SU-DHL-6 (cell line): ENCODE results near the gene TMEM258.
A peak's percentile ranks its signal among the peaks of the same experiment; 100 is the strongest.

ENCODE experiments used
- H2AFZ ChIP-seq: fragments of 200-600 bp; sonication (generic); 2 replicates; pipeline ENCODE4 v1.6.1; 2014; ENCODE audit warnings: low read depth, mild to moderate bottlenecking, moderate library complexity, mixed read lengths, antibody characterized with exemption, low read length; ENCODE audit not compliant: severe bottlenecking
- H3F3A ChIP-seq: fragments of 200-600 bp; shearing (Covaris generic); 2 replicates; pipeline ENCODE4 v1.6.0; 2016; ENCODE audit warnings: antibody characterized with exemption, mild to moderate bottlenecking; ENCODE audit not compliant: insufficient read depth
- H3K27ac ChIP-seq: fragments of 200-600 bp; sonication (generic); 2 replicates; pipeline ENCODE4 v1.5.1; 2016; ENCODE audit warnings: low read depth, mild to moderate bottlenecking, low read length, moderate library complexity, mixed read lengths
- H3K27me3 ChIP-seq: fragments of 200-600 bp; sonication (generic), shearing (Covaris generic); 2 replicates; pipeline ENCODE4 v1.6.0; 2014; ENCODE audit warnings: mild to moderate bottlenecking, low read length
- H3K36me3 ChIP-seq: fragments of 200-600 bp; sonication (generic); 2 replicates; pipeline ENCODE4 v1.6.1; 2014; ENCODE audit warnings: mild to moderate bottlenecking, low read length, mixed read lengths
- H3K4me2 ChIP-seq: fragments of 300-600, 200-600 bp; shearing (Covaris generic), sonication (generic); 2 replicates; pipeline ENCODE4 v1.6.0; 2014; ENCODE audit warnings: low read length, low read depth, mild to moderate bottlenecking; ENCODE audit not compliant: poor library complexity, severe bottlenecking
- H3K4me3 ChIP-seq: fragments of 200-600 bp; sonication (generic); 2 replicates; pipeline ENCODE4 v1.5.1; 2014; ENCODE audit warnings: antibody characterized with exemption, low read length, mild to moderate bottlenecking, mixed read lengths; ENCODE audit not compliant: insufficient read depth, poor library complexity, severe bottlenecking
- H3K79me2 ChIP-seq: fragments of 200-600 bp; sonication (generic); 2 replicates; pipeline ENCODE4 v1.6.1; 2014; ENCODE audit warnings: mild to moderate bottlenecking, low read length, moderate library complexity; ENCODE audit not compliant: insufficient read depth
- H3K9ac ChIP-seq: fragments of 200-600 bp; sonication (generic); 2 replicates; pipeline ENCODE4 v1.7.0; 2014; ENCODE audit warnings: mild to moderate bottlenecking, low read length
- H3K9me2 ChIP-seq: fragments of 200-600 bp; sonication (generic); replicated peaks from 2 replicates; pipeline ENCODE4 v1.6.1; 2014; ENCODE audit warnings: low read length; ENCODE audit not compliant: insufficient read depth
- H3K9me3 ChIP-seq: fragments of 200-600 bp; sonication (generic); 2 replicates; pipeline ENCODE4 v1.6.1; 2014; ENCODE audit warnings: low read length, mixed read lengths; ENCODE audit not compliant: insufficient read depth
- H4K20me1 ChIP-seq: fragments of 200-600 bp; sonication (generic); 2 replicates; pipeline ENCODE4 v1.6.1; 2014; ENCODE audit warnings: low read depth, mild to moderate bottlenecking, antibody characterized with exemption, low read length, moderate library complexity, mixed read lengths
- CTCF ChIP-seq: fragments of 200-600 bp; sonication (generic); IDR thresholded peaks from one replicate; pipeline ENCODE4 v1.5.1; 2017; ENCODE audit warnings: antibody characterized with exemption, mild to moderate bottlenecking, low read length, moderate library complexity; ENCODE audit not compliant: insufficient read depth, poor library complexity, severe bottlenecking
- EZH2phosphoT487 ChIP-seq: fragments of 200-600 bp; sonication (generic), shearing (Covaris generic); conservative IDR thresholded peaks from 2 replicates; pipeline ENCODE4 v1.6.1; 2018; ENCODE audit warnings: mild to moderate bottlenecking, antibody characterized with exemption, low read length, moderate library complexity, mixed read lengths

Gene TMEM258

DNA sequence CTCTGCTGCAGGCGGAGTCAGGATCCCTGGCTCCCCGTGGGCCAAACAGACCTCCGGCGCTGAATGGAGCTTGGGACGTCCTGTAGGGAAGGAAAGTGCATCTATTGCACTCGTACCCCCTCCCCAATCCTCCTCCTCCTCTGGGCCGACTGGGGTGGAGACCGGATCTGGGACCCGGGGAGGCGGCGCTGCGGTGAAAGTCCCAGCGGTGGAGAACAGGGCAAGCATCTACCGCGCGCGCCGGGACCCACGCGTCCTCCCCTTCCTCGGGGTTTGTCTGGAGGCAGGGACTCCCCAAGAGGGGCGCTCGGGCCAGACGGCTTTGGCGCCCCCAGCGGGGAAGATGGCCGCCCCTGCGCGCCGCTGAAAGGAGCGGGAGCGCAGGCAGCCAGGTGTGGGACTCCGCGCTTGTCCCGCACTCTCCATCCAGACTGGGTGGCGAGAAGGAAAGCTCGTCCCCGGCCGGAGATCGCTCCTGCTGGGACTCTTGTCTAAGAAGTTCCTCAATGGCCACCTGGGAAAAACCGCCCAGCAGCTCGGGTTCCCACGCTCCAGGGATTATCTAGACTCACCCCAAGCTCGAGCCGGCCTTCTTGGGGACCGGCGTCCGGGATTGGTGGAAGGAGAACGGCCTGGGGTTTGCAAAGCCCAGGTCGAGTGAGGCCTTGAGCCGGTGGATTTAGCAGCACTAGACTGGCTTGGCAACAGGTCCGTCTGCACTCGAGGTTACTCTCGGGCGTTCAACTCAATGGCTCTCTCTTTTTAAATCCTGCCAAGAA is 36.4 kb upstream of the TMEM258 start:
- 0 out of 2 replicates have a peak, but pooled peaks cover 5% of the 10 kb centered on the region for H3F3A ChIP-seq
- H3K9me2 ChIP-seq = no peaks in the 10 kb centered on the region
- TF ChIP-seq CTCF (peak; percentile 60), EZH2phosphoT487 (no peak)
- H3K36me3 ChIP-seq = no peaks in the 10 kb centered on the region
- peak overlapping the region; percentile 59 for H3K4me3 ChIP-seq
- no peak overlapping the region for H2AFZ ChIP-seq
- peak overlapping the region; percentile 75 for H3K27ac ChIP-seq
- H3K79me2 ChIP-seq = peaks cover 33% of the 10 kb centered on the region
- no peaks in the 10 kb centered on the region for H3K9me3 ChIP-seq
- H3K27me3 ChIP-seq = no peaks in the 10 kb centered on the region
- H3K4me2 ChIP-seq = peak overlapping the region; percentile 84
- H3K9ac ChIP-seq = peak overlapping the region; percentile 81
- no peaks in the 10 kb centered on the region for H4K20me1 ChIP-seq

- peaks cover 33% of the 10 kb centered on the region for H3K79me2 ChIP-seq
- peak overlapping the region; percentile 81 for H3K9ac ChIP-seq
- no peaks in the 10 kb centered on the region for H3K9me3 ChIP-seq
- H3K9me2 ChIP-seq = no peaks in the 10 kb centered on the region
- H3K36me3 ChIP-seq = no peaks in the 10 kb centered on the region
- H4K20me1 ChIP-seq = no peaks in the 10 kb centered on the region
- H2AFZ ChIP-seq = no peak overlapping the region
- H3K27me3 ChIP-seq = no peaks in the 10 kb centered on the region
- peak overlapping the region; percentile 84 for H3K4me2 ChIP-seq
- H3K27ac ChIP-seq = peak overlapping the region; percentile 75
- no peak for TF ChIP-seq EZH2phosphoT487
- no peak for TF ChIP-seq CTCF
- H3K4me3 ChIP-seq = peak overlapping the region; percentile 59
- H3F3A ChIP-seq = 0 out of 2 replicates have a peak, but pooled peaks cover 5% of the 10 kb centered on the region
These were observed 35.9 kb upstream of the TMEM258 start for GRCh38 chr11:61828379-61828628.

DNA sequence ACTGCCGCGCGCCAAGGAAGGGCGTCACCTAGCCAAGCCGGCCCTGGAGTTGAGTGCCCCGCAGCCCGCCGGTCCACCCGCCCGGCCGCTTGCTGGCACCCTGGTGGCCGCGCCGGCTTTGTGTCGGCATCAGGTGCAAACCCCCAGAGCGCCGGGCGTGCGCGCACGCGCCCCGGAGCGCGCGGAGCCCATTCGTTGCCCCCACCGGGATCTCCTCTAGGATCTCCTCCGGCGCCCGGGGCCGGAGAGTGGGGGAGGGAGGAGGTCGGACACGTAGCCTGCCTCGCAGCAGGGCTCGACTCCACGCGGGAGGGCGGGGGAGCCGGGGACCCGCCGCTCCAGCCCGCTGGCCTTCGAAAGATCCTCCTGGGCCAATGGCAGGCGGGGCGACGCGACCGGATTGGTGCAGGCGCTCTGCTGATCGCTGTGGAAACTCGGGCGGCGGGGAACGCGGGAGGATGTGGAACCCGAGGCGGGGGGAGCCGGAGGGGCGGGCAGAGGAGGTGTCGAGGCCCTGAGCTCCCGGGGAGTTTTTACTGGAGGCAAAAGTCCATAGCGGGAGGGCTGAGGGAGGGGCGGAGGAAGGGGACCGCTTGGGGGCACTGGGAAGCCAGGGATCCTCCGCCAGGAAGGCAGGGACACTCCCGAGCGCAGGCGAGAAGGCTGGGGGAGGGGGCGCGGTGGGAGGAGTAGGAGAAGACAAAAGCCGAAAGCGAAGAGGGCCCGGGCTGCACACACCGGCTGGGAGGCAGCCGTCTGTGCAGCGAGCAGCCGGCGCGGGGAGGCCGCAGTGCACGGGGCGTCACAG is 35.4 kb upstream of the TMEM258 start, which contains the start of gene FADS2:
TSS of gene FADS2 (plus strand) at position 730 of the 808 bp plus-strand sequence. CDS start 91 bp downstream, outside the sequence.
- Histone ChIP-seq H3K9ac (peak within 1 kb of the TSS; percentile 81), H3K9me3 (no peaks in the 10 kb centered on the region), H3K27me3 (no peaks in the 10 kb centered on the region), H3K9me2 (no peaks in the 10 kb centered on the region), H3K79me2 (peaks cover 33% of the 10 kb centered on the region), H3K4me3 (peak within 1 kb of the TSS; percentile 59), H3K27ac (peak within 1 kb of the TSS; percentile 75), H3K4me2 (peak within 1 kb of the TSS; percentile 84), H2AFZ (peak within 1 kb of the TSS; percentile 29), H4K20me1 (no peaks in the 10 kb centered on the region), H3K36me3 (no peaks in the 10 kb centered on the region), H3F3A (0 out of 2 replicates have a peak, but pooled peaks cover 5% of the 10 kb centered on the region)
- TF ChIP-seq CTCF = no peak
- TF ChIP-seq EZH2phosphoT487 = no peak
